ENCODE results near the gene AIFM3.

DNA sequence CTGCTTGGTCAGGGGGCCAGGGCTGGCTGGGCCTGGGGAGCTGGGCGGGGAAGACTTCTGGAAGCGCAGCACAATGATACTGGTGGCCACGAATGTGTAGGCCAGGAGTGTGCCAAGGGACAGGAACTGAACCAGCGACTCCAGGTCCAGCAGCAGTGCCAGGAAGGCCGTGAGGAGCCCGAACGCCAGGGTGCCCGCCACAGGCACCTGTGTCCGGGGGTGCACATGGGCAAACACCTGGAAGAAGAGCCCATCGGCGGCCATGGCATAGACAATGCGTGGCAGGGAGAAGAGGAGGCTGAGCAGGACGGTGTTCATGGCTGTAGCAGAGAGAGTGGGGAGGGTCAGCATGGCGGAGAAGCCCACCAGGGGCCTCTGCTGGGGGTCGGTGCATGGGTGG, 63.0 kb downstream of the AIFM3 start:
- TF ChIP-seq, protein P1, sequence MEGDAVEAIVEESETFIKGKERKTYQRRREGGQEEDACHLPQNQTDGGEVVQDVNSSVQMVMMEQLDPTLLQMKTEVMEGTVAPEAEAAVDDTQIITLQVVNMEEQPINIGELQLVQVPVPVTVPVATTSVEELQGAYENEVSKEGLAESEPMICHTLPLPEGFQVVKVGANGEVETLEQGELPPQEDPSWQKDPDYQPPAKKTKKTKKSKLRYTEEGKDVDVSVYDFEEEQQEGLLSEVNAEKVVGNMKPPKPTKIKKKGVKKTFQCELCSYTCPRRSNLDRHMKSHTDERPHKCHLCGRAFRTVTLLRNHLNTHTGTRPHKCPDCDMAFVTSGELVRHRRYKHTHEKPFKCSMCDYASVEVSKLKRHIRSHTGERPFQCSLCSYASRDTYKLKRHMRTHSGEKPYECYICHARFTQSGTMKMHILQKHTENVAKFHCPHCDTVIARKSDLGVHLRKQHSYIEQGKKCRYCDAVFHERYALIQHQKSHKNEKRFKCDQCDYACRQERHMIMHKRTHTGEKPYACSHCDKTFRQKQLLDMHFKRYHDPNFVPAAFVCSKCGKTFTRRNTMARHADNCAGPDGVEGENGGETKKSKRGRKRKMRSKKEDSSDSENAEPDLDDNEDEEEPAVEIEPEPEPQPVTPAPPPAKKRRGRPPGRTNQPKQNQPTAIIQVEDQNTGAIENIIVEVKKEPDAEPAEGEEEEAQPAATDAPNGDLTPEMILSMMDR (IDR thresholded peaks at IDR 0.05; ENCODE audit: low read length): no peak
- TF ChIP-seq EZH2 (optimal IDR thresholded peaks at IDR 0.05; ENCODE audit: low read depth, low read length): no peak

Measured in MM.1S (cell line).